Gastrocnemius medialis (tissue), 4 donors: ENCODE measurements around the gene SDR9C7. TPM values are rescaled to one million over a fixed set of nuclear protein-coding genes. Genes with fewer than 3 reads are reported as not detected.
"Not testable (repeated sequence)": the region's sequence is repeated elsewhere in the genome, so short reads cannot be mapped to it uniquely, and the experiment has no call there.

Experiments
- ATAC-seq, 2 donors: fragments of 150-250 bp; one replicate each; pipeline ENCODE4 v1.9.1; 2016
- DNase-seq, 2 donors: peaks; one replicate each; pipeline ENCODE4 v3.0.0-alpha.2; 2019
- H3K27ac ChIP-seq, 4 donors: fragments of 200-600 bp; sonication (generic); 1 replicate in 1 of 4; 2 replicates in 3 of 4; pipeline ENCODE4 v1.5.1; 2016 to 2018; ENCODE audit warnings: mild to moderate bottlenecking in 2 of 4, moderate library complexity in 1 of 4
- H3K27me3 ChIP-seq, 3 donors: fragments of 200-600 bp; sonication (generic) in 2 of 3; 1 replicate in 1 of 3; 2 replicates in 2 of 3; pipeline versions ENCODE4 v1.5.1 to v1.6.0; 2016 to 2019; ENCODE audit warnings: mild to moderate bottlenecking in 1 of 3, moderate library complexity in 1 of 3
- H3K36me3 ChIP-seq, 2 donors: fragments of 200-600 bp; sonication (generic) in 1 of 2; one replicate each; pipeline ENCODE4 v1.5.1; 2017 to 2018
- H3K4me1 ChIP-seq, 2 donors: fragments of 200-600 bp; sonication (generic) in 1 of 2; one replicate each; pipeline ENCODE4 v1.5.1; 2016 to 2017; ENCODE audit warnings: mild to moderate bottlenecking in 2 of 2
- H3K4me3 ChIP-seq, 4 donors: fragments of 200-600 bp; sonication (generic) in 3 of 4; 1 replicate in 1 of 4; 2 replicates in 3 of 4; pipeline ENCODE4 v1.5.1; 2016 to 2019; ENCODE audit warnings: mild to moderate bottlenecking in 2 of 4
- H3K9me3 ChIP-seq, 3 donors: fragments of 200-600 bp; sonication (generic) in 2 of 3; 1 replicate in 1 of 3; 2 replicates in 2 of 3; pipeline ENCODE4 v1.5.1; 2016 to 2019
- POLR2A ChIP-seq, 2 donors: fragments of 450-650 bp; IDR thresholded peaks; one replicate each; pipeline ENCODE4 v1.6.1; 2017; ENCODE audit warnings: antibody characterized with exemption in 2 of 2, mild to moderate bottlenecking in 2 of 2, moderate library complexity in 2 of 2
- in situ Hi-C, 4 donors: fragments of 200-750 bp; cut with MboI; loops; one replicate each; pipeline versions ENCODE4 v1.15.0 to v1.8.0; 2017; ENCODE audit warnings: low sequenced_read_pairs in 4 of 4
- intact Hi-C: fragments of 100-400 bp; cut with DNase I; formaldehyde crosslinking; loops from one replicate; pipeline ENCODE4 v1.15.1; 2023; ENCODE audit warnings: low total_unique reads
- total RNA-seq, 4 donors: library from RNA; depleted of rRNA; stranded (reverse); fragments of >200 nt; gene quantifications; one replicate each; pipeline versions ENCODE4 v1.1.0 to v1.2.3, GENCODE V29; 2016
- TF ChIP-seq, protein P1 (sequence below), 5 experiments: fragments of 450-650 bp in 3 of 5; fragments of 200-600 bp in 2 of 5; sonication (generic) in 2 of 5; IDR thresholded peaks in 4 of 5; conservative IDR thresholded peaks in 1 of 5; 1 replicate in 4 of 5; 2 replicates in 1 of 5; pipeline ENCODE4 v1.5.1; 2016 to 2019; ENCODE audit warnings: antibody characterized with exemption in 5 of 5, mild to moderate bottlenecking in 3 of 5, moderate library complexity in 3 of 5

SDR9C7 gene
- total RNA-seq, 4 donors from 2014 or later, result 0.27 TPM; not detected in 3

DNA sequence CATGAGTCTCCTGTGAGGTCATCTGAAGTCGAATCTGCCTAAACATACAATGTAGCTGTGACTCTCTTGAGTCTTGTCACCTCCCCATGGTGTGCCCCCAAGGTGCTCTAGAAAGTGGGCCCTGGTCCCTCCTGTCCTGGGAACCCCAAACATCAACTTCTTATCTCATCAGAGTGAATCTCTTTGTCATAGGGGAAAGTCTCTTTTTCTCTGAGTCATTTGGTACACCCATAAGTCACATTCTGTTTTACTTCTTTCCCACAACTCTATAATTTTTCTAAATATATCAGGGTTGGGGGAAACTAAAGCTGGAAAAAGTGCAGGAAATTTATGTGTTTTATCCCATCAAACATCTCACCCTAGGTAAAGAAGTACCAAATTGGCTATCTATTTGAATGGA, 12.9 kb downstream of the SDR9C7 start:
- Histone ChIP-seq H3K4me3 (no peak overlapping the region), H3K36me3 (no peaks in the 10 kb centered on the region), H3K4me1 (no peaks in the 10 kb centered on the region), H3K9me3 (no peaks in the 10 kb centered on the region), H3K27ac (no peak overlapping the region), H3K27me3 (no peaks in the 10 kb centered on the region)
- in situ Hi-C loops (no loop called here), intact Hi-C loops (no loop called here)
- TF ChIP-seq, protein P1, sequence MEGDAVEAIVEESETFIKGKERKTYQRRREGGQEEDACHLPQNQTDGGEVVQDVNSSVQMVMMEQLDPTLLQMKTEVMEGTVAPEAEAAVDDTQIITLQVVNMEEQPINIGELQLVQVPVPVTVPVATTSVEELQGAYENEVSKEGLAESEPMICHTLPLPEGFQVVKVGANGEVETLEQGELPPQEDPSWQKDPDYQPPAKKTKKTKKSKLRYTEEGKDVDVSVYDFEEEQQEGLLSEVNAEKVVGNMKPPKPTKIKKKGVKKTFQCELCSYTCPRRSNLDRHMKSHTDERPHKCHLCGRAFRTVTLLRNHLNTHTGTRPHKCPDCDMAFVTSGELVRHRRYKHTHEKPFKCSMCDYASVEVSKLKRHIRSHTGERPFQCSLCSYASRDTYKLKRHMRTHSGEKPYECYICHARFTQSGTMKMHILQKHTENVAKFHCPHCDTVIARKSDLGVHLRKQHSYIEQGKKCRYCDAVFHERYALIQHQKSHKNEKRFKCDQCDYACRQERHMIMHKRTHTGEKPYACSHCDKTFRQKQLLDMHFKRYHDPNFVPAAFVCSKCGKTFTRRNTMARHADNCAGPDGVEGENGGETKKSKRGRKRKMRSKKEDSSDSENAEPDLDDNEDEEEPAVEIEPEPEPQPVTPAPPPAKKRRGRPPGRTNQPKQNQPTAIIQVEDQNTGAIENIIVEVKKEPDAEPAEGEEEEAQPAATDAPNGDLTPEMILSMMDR (IDR thresholded peaks at IDR 0.05 in 4 of 5, conservative IDR thresholded peaks at IDR 0.05 in 1 of 5), result no peak
- TF ChIP-seq POLR2A (IDR thresholded peaks at IDR 0.05), result no peak
- ATAC-seq (no peak), DNase-seq (no peak)

GRCh38 chr12:56918139-56918538, 16.1 kb downstream of the SDR9C7 start:
- H3K9me3 ChIP-seq, ATAC-seq, H3K4me3 ChIP-seq, DNase-seq, intact Hi-C loops, H3K36me3 ChIP-seq, H3K27ac ChIP-seq, H3K4me1 ChIP-seq, H3K27me3 ChIP-seq, in situ Hi-C loops: not testable (repeated sequence)

- Histone ChIP-seq H3K27me3 (no peaks in the 10 kb centered on the region), H3K27ac (no peak overlapping the region), H3K4me1 (no peaks in the 10 kb centered on the region), H3K9me3 (no peaks in the 10 kb centered on the region), H3K4me3 (no peak overlapping the region), H3K36me3 (no peaks in the 10 kb centered on the region)
- intact Hi-C loops, result no loop called here
- TF ChIP-seq POLR2A (IDR thresholded peaks at IDR 0.05), result no peak
- TF ChIP-seq, protein P1 (IDR thresholded peaks at IDR 0.05 in 4 of 5, conservative IDR thresholded peaks at IDR 0.05 in 1 of 5), result no peak
- ATAC-seq, result no peak
- no peak for DNase-seq
- in situ Hi-C loops, result no loop called here
Observed at GRCh38 chr12:56916996-56917333, 17.2 kb downstream of the SDR9C7 start.

- Histone ChIP-seq H3K27ac (no peak overlapping the region), H3K4me3 (no peak overlapping the region), H3K27me3 (no peaks in the 10 kb centered on the region), H3K36me3 (no peaks in the 10 kb centered on the region), H3K4me1 (no peaks in the 10 kb centered on the region), H3K9me3 (no peaks in the 10 kb centered on the region)
- ATAC-seq (no peak), DNase-seq (no peak)
- TF ChIP-seq, protein P1 (IDR thresholded peaks at IDR 0.05 in 4 of 5, conservative IDR thresholded peaks at IDR 0.05 in 1 of 5), result no peak
- no peak for TF ChIP-seq POLR2A (IDR thresholded peaks at IDR 0.05)
- intact Hi-C loops (no loop called here), in situ Hi-C loops (no loop called here)
Observed at GRCh38 chr12:56916296-56916995, 17.8 kb downstream of the SDR9C7 start.

GRCh38 chr12:56914724-56915123, 19.5 kb downstream of the SDR9C7 start:
- no peak for ATAC-seq
- no peaks in the 10 kb centered on the region for H3K9me3 ChIP-seq
- no peak overlapping the region for H3K27ac ChIP-seq
- H3K4me3 ChIP-seq, result no peak overlapping the region
- H3K27me3 ChIP-seq, result no peaks in the 10 kb centered on the region
- TF ChIP-seq, protein P1 (IDR thresholded peaks at IDR 0.05 in 4 of 5, conservative IDR thresholded peaks at IDR 0.05 in 1 of 5), result no peak
- no peak for TF ChIP-seq POLR2A (IDR thresholded peaks at IDR 0.05)
- intact Hi-C loops, result no loop called here
- DNase-seq, result no peak
- in situ Hi-C loops, result no loop called here
- H3K4me1 ChIP-seq, result no peaks in the 10 kb centered on the region
- H3K36me3 ChIP-seq, result no peaks in the 10 kb centered on the region
